HG03378 (cell line): ENCODE measurements around the gene KDF1.

ENCODE experiments used
- ATAC-seq: cut with Tn5 transposase; IDR thresholded peaks from one replicate; pipeline ENCODE4 v1.9.1; 2021; ENCODE audit warnings: mild to moderate bottlenecking, moderate library complexity; ENCODE audit not compliant: unreplicated experiment

The KDF1 gene, protein sequence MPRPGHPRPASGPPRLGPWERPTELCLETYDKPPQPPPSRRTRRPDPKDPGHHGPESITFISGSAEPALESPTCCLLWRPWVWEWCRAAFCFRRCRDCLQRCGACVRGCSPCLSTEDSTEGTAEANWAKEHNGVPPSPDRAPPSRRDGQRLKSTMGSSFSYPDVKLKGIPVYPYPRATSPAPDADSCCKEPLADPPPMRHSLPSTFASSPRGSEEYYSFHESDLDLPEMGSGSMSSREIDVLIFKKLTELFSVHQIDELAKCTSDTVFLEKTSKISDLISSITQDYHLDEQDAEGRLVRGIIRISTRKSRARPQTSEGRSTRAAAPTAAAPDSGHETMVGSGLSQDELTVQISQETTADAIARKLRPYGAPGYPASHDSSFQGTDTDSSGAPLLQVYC

DNA sequence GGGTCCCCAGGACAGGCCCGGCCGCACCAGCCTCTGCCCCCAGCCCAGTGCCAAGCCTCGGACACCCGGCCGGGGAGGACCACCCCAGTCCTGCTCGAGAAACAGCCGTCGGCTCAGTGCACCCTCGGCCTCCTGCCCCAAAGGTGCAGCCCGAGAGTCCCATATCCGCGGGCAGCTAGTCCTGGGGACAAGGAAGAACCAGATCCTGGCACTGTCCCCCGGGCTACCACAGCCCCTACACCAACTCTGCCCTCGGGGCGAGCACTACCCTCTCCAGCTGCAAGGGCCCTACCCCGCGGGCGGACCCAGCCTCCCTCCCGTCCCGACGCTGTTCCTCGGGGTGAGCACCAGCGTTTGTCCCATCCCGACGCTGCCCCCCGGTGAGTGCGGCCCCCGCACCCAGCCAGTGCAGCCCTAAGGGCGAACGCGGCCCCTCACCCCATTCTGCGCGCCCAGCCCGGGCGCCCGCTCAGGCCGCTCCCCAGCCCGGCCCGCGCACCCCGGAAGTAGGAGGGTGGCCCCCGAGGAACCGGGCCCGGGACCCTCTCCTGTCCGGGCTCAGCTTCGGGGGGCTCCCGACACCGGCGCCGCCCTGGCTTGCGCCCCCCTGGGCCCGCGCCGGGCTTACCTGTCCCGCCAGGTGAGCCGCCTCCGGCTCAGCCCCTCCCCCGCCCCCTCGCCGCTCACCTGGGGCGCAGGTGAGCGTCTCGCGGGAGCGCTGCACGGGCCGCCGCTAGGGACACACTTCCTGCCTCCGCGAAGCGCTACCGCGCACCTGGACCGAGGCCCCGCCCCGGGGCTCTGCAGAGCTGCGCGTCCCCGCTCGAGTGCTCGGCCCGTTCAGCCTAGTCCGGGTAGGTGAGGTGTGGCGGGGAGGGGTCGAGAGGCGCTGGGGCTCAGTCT is at the start of gene KDF1:
KDF1 (minus strand) TSS at position 747 of the 903 bp plus-strand sequence. CDS start 8,088 bp downstream, outside the sequence.
- no peak for ATAC-seq

DNA sequence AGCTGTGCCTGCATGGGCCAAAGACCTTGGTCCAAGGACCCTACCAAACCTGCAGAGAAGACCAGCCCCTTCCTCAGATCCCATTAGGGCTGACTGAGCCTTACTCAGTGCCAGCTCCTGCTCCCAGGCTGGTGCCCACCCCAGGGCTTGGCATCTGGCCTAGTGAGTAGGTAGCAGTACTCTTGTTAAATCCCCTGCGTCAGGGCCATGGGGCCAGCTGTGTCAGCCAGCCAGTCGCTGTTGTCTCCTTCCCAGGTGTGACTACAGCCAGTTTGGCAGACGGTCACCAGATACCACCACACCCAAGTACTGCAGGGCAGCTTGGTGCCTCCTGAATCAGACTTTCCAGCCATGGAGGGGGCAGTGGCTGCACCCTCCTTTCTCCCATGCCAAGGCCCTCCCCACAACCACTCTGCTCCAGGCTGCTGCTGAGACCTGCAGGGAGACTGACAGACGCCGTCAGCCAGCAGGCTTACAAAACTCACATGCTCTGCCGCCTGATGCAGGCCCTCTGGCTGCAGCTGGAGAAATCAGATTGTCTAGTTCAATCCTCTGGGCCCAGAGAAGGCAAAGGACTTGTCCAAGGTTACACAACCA is 49.4 kb upstream of the KDF1 start:
- ATAC-seq = no peak

DNA sequence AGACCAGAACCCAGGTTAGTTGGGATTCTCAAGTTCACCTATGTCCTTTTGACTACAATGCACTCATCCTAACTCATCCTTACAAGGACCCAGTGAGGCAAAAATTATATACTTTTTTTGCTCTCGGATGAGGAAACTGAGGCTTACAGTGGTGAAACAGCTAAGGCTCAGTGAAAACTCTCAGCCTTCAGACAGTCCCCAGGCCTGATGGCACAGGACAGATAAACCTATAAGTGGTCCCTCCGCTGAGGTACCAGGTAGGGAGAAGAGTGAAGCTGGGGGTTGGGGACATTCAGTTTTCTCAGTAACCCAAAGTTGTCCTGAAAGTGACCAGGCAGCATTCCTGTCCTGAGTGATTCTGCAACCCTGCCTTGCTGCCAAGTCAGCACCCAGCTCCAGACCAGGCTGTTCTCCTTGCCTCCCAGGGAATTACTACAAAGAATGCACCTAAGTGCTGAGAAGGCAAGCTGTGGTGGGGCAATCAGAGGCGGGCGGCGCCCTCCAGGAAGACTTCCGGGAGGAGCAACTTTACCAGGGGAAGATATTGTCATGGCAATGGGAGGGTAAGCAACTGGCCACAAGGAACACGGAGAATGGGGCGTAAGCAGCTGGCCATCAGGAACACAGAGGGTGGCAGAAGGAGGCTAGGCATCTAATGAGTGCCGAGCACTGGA is 47.8 kb upstream of the KDF1 start:
- ATAC-seq = no peak

DNA sequence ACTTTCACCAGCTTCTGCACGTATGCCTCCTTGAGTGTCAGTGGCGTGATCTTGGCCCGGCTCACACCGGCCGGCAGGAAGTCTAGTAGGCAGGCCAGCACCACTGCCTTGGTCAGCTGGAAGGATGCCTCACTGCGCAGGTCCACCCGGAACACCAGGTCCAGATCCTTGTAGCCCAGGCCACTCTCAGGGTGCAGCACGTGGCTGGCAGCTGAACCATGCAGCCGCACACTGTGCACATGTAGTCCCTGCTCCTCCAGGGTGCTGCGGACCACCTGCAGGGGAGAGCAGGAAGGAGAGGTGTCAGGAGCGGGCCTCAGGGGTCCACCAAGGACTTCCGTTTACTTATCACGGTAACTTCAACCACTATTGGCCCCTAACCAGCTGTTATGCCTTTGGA is 46.4 kb upstream of the KDF1 start:
- ATAC-seq = no peak

DNA sequence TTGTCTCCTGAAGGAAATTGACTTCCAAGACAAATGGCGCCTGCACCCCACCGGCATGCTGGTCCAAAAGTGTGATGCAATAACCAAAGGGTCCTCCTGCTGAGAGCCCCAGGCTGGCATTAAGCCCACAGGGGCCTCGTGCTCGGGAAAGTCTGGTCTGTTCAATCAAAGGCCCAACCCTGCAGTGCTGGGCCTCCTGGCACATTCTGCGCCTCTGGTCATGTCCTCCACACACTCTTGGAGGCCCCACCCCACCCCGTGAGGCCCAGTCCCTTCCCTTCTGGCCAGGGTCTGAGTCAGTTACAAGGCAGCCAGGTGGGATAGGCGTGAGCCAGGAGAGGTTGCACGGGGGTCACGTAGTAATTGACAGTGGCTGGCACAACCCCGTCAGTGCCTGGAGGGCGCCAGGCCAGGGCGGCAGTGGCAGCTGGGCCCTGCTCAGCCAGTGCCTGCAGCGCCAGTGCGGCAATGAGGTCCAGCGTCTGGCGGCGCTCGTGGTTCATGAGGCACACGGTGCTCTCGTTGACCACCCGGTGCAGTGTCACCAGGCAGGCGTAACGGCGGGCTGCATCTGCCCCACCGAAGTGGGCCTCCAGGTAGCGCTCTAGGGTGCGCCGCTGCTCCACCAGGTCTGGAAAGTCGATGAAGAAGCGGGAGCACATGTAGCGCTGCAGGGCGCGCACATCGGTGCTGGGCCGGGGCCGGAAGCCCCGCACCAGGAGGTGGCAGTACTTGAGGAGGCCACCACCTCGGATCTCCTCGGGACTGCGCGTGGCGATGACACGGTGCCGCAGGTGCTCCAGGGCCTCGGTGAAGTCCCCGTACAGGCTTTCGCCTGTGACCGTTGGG is 45.6 kb upstream of the KDF1 start:
- no peak for ATAC-seq

DNA sequence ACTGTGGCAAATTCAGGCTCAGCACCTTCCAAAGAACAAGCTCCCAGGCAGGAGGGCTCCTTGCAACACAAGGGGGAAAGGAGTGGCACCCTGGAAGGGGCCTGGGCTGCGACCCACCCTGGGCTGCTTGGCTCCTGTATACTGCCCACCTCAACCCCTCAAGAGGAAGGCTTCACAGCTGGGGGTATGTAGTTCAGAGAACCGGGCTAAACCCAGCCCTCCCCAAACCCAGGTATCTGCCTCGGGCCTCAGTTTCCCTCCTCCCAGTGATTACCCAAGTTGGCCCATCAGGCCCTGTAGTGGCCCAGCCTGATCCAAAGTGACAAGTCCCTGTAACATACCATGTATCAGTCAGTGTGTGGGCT is 44.9 kb upstream of the KDF1 start:
- ATAC-seq = no peak

DNA sequence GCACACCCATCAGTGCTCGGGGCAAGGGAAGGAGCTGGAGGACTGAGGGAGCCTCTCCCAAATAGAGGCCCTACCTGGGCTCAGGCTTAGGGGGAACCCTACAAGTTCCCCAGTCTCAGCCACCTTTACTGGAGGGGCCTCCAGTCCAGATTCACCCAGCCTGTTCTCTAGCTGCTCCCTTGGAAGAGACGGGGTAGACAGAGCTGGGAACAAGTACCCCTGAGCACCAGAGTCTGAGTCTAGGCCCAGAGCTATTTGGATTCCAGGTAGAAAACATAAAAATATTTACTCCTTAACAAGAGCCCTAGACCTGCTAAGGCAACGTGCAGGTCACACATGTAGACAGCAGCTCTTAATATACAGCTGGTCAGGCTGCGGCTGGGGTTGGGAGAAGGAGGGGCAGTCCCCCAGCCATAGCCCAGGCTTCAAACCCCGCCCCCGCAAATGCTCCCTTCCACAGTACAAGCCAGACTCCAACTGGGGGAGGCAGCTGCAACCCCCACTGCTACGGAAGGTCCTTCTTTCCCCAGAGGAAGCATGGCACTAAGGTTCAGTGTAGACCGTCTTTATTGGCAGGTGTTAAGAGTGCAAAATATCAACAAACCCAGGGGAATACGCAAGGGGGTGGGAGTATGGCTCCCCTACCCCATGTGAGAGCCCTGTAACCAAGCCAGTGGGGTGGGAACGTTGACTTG is 44.4 kb upstream of the KDF1 start:
- no peak for ATAC-seq

DNA sequence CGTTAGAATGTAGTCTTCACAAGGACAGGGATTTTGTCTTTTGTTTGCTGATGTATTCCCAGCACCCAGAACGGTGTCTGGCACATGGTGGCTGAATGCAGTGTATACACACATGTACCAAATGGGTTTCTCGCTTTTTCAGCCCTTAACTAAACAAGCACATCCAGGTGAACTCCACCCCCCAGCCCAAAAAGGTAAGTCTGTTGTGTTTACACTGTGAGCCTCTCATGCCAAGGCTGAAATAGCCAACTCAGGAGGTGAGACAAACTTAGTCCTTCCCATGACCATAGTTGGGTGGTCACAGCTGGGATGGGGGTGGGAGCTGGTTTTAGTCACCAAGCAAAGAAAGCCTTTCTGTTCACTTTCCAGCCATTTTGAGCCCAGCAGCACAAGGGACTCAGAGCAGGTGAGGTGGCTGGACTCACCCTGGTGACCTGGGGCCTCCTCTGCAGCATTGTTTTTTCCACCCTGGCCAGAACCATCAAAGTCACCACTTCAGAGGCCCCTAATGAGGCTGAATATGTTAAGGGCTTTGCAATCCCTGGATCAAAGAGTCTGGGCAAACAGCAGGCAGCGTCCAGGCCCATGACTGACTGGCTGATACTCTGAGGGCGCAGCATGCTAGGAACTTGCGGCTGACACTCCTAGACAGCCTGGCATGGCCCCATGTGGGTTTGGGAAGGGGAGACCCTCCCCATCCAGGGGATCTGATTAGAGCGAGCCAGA is 43.6 kb upstream of the KDF1 start:
- no peak for ATAC-seq

DNA sequence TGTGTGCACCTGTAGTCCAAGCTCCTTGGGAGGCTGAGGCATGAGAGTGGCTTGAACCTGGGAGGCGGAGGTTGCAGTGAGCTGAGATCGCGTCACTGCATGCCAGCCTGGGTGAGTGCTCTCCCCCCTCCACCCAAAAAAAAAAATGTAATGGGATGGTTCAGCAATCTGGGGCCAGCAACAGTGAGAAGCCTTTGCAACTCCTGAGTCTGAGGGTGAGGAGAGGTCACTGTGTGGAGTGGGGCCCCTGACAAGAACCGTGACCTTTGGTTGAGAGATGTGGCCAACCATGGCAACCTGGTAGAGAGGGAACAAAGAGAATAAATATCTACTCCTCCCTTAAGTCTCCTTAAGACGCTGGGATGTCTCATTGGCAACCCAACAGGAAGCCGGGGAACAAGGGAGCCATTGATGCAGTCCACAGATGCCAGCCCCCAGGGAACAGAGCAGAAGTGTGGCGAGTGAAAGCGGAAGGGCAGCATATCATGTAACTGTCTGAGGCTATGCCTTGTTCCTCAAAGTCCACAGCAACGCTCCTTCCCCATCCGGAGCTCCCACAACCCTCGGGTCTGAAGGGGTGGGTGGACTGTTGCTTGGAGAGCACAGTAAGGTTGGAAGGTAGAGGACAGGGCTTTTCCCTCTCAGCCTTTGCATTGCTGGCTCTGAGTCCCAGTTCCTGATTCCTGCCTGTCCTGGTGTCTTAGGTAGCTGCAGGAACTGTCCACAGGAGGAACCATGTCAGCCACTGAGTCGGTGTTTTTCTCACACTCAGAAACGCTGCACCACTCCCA is 41.5 kb upstream of the KDF1 start:
- no peak for ATAC-seq

DNA sequence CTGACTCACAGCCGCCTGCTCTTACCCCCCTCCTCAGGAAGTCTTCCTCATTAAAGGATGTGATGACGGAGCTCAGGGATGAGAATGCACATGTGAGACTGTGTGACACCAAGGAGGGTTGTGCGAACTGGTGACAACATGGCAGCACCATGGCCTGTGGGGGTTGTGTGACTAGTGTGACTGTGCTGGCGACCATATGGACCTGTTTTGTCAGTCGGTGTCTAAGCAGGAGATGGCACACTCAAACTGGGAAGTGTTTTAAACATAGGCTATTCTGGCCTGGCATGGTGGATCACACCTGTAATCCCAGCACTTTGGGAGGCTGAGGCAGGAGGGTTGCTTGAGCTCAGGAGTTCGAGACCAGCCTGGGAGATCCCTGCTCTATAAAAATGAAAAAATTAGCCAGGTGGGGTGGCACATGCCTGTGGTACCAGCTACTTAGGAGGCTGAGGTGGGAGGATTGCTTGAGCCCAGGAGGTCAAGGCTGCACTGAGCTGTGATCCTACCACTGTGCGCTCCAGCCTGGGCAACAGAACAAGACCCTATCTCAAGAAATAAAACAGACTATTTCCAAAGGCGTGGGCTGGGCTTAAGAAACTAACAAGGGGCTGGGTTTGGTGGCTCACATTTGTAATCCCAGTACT is 40.7 kb upstream of the KDF1 start:
- ATAC-seq = no peak

DNA sequence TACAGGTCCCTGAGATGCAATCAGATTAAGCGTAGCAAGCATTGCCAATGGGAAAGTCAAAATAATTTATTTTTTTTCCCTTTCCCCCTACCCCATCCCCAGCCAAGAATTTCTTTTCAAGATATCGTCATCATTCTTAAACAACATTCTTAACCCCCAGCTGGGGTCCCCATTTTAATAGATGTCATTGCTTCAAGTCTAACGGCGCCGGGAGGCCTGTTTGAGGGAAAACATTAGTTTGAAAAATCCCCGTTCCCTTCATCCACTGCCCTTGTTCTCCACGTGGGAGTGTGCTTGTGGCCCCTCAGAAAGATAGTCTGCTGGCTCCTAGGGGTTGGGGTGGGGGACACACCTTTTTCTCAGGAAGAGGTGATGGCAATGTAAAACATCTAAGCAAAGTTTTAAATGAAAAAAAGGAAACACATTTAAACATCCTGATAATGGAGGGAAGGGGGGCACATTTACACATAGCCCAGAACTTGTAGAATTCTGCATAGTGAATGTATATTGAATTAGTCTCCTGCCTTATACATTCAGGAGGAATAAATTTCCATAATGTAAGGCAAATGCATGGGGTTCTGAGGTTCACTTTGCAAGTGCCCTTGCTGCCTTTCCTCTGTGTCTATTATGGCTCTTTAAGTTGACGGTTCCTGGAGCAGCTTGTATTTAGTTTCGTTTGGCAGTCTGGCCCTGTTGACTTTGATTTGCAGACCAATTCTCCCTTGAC is 40.0 kb upstream of the KDF1 start:
- no peak for ATAC-seq

DNA sequence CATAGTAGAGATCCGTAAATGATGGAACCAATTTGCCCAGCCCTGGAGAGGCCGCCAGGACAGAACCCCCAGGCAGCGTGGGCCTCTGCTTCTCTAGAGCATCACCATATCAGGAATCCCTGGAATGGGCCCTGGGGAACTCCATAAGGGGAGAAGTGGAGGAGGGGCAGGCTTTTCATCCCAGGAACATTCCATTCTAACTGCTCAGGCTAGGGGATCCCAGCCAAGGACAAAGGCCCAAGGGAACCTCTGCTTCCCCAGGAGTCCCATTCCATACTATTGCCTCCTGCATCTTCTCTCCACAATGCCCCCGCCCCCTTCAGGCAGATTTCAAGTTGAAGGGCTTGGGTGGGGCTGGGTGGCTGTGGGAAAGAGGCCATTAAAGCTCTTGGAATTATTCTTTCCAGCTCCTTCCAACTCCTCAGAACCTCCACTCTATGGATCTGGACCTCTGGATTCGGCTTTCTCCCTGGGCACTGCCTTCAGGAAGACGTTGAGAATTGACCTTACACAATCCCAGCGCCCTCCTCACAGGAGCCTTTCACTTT is 39.2 kb upstream of the KDF1 start:
- no peak for ATAC-seq

DNA sequence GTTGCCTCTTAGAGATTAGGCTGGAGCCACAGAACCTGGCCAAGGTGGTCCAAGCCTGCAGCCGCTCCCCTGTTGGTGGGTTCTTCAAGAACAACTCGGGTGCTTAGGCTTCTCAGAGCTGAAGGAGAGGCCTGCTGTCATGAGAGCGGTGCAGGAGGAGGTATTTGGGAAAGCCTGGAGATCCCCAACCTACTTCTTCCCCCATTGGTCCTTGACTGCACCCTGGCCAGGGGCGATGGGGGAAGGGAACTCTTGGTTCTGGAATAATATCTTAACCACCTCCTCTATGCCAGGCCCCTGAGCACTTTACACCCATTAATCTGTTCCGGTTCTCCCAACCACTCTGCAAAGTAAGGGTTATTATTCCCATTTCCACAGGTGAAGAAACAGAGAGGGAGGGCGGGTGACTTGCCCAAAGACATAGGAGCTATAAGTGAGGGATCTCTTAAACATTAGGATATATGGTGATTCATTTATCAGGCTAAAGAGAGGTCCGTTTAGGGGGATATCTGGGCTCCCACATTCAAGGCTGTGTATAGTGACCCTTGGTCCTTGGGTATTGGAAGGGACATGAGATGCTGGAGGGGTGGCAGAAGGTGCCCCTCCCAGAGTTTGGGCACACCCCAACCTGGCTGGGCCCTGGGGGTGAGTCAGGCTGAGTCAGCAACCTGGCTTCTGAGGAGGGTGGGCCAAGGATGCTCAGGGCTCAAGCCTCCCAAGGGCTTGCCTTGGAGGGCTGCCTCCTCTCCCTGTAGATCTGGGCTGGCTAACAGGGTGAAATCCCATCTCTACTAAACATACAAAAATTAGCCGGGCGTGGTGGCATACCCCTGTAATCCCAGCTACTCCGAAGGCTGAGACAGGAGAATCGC is 38.4 kb upstream of the KDF1 start:
- no peak for ATAC-seq

DNA sequence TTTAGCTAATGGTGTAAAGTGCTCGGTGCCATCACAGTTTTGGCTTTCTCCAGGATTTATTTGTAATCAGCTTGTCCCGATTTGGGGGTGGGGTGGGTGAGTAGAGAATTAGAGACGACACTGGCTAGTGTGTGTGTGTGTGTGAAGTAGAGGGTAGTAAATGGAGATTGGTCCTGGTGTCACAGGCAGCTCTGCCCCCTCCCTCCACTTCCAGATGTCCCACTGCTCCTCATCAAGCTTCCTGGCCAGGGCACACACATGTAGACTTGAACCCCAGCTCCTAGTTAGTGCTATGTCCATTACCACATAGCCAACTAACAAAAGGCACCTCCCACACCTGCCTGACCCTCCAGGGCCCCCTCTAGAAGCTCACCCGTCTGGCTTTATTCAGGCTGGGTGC is 36.4 kb upstream of the KDF1 start:
- ATAC-seq = no peak

DNA sequence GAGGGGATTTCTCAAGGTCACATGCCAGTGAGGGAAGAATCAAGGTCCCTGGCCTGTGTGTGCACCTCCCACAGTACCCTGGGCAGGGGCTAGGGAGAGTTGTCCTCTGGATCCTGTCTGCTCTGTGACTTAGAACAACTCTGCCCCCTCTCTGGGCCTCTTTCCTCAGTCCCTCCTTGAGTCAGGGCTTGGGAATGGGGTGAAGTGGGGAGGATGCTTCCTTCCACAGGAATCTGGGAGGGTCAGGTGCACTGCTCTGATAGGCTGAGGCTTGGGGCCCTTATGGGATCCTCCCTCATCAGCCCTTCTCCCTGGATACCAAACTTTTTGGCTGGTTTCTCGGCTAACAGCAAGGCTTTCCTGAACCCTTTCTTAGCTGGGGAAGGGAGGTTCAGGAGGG is 35.8 kb upstream of the KDF1 start:
- ATAC-seq = no peak
